Measurements from ENCODE around the gene ASAP2.
"Not testable (repeated sequence)": the region's sequence is repeated elsewhere in the genome, so short reads cannot be mapped to it uniquely, and the experiment has no call there.

ASAP2 gene

DNA sequence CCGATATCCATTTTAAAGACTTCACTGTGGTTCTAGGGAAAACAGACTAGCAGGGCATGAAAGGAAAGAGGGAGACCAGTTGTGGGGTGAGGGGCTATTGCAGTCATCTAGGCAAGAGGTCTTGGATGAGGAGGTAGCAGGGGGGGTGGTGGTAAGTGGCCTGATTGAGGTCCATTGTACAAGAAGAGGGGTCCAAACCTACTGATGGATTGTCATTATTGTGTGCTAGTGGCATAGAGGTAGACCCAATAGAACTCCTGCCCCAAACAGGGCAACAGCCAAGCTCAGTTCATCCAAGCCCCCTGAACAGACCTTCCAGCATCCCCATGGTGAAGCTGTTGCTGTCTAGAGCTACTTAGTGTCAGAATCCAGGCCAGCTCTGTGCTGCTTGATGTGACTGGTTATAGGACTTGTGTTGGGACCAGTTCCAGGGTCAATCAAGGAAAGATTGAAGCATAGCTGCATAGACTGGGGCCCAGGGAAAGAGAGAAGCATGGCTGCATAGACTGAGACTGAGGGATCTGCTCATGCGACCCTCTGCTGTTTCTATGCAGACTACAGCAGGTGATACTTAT, 7.0 kb downstream of the ASAP2 start:
- no peak overlapping the region for H3K4me3 ChIP-seq (ENCODE audit: low read depth, low read length, poor library complexity, severe bottlenecking)
- H3K9me2 ChIP-seq (ENCODE audit: low read depth, low read length): no peaks in the 10 kb centered on the region
- H2AFZ ChIP-seq (ENCODE audit: low read length): no peak overlapping the region
- no peaks in the 10 kb centered on the region for H3K9me3 ChIP-seq (ENCODE audit: low read length)
- no peaks in the 10 kb centered on the region for H3F3A ChIP-seq (ENCODE audit: insufficient read depth, low read length)
- no peak overlapping the region for H3K27ac ChIP-seq (ENCODE audit: low read depth, low read length, poor library complexity, severe bottlenecking)
- TF ChIP-seq, protein P1, sequence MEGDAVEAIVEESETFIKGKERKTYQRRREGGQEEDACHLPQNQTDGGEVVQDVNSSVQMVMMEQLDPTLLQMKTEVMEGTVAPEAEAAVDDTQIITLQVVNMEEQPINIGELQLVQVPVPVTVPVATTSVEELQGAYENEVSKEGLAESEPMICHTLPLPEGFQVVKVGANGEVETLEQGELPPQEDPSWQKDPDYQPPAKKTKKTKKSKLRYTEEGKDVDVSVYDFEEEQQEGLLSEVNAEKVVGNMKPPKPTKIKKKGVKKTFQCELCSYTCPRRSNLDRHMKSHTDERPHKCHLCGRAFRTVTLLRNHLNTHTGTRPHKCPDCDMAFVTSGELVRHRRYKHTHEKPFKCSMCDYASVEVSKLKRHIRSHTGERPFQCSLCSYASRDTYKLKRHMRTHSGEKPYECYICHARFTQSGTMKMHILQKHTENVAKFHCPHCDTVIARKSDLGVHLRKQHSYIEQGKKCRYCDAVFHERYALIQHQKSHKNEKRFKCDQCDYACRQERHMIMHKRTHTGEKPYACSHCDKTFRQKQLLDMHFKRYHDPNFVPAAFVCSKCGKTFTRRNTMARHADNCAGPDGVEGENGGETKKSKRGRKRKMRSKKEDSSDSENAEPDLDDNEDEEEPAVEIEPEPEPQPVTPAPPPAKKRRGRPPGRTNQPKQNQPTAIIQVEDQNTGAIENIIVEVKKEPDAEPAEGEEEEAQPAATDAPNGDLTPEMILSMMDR (IDR thresholded peaks at IDR 0.05; ENCODE audit: low read length): no peak
- no peak for TF ChIP-seq EZH2 (IDR thresholded peaks at IDR 0.05; ENCODE audit: borderline replicate concordance, low read length)
- no peak overlapping the region for H3K4me2 ChIP-seq (ENCODE audit: low read length)
- no peaks in the 10 kb centered on the region for H3K36me3 ChIP-seq (ENCODE audit: insufficient read depth, low read length)
- no peaks in the 10 kb centered on the region for H3K79me2 ChIP-seq (ENCODE audit: insufficient read depth, low read length)
- no peak overlapping the region for H3K9ac ChIP-seq (ENCODE audit: low read length)
- H3K27me3 ChIP-seq (ENCODE audit: insufficient read depth, low read length): no peaks in the 10 kb centered on the region; the same call in 1 of the 2 replicates
- H3K4me1 ChIP-seq (ENCODE audit: insufficient read depth, low read length, severe bottlenecking): no peaks in the 10 kb centered on the region
- H4K20me1 ChIP-seq (ENCODE audit: insufficient read depth, low read length): no peaks in the 10 kb centered on the region

DNA sequence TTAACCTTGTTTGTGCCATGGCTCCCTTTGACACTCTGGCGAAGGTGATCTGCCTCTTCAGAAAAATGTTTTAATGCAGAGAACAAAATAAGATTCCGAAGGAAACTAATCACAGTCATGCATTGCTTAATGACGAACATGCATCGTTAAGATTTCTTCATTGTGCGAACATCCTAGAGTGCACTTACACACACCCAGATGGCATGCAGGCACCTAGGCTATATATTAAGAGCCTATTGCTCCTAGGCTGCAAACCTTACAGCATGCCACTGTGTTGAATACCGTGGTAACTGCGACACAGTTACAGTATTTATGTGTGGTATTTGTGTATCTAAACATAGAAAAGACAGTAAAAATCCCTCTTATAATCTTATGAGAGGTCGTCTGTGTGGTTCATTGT, 8.3 kb downstream of the ASAP2 start:
- Histone ChIP-seq H3K9me3 (ENCODE audit: low read length) (no peaks in the 10 kb centered on the region), H4K20me1 (ENCODE audit: insufficient read depth, low read length) (no peaks in the 10 kb centered on the region), H3K27me3 (ENCODE audit: insufficient read depth, low read length) (no peaks in the 10 kb centered on the region; the same call in 1 of the 2 replicates), H2AFZ (ENCODE audit: low read length) (no peak overlapping the region), H3K4me1 (ENCODE audit: insufficient read depth, low read length, severe bottlenecking) (no peaks in the 10 kb centered on the region), H3F3A (ENCODE audit: insufficient read depth, low read length) (no peaks in the 10 kb centered on the region), H3K9me2 (ENCODE audit: low read depth, low read length) (no peaks in the 10 kb centered on the region), H3K4me2 (ENCODE audit: low read length) (no peak overlapping the region), H3K79me2 (ENCODE audit: insufficient read depth, low read length) (no peaks in the 10 kb centered on the region), H3K9ac (ENCODE audit: low read length) (no peak overlapping the region), H3K36me3 (ENCODE audit: insufficient read depth, low read length) (no peaks in the 10 kb centered on the region), H3K4me3 (ENCODE audit: low read depth, low read length, poor library complexity, severe bottlenecking) (no peak overlapping the region), H3K27ac (ENCODE audit: low read depth, low read length, poor library complexity, severe bottlenecking) (no peak overlapping the region)
- no peak for TF ChIP-seq EZH2 (IDR thresholded peaks at IDR 0.05; ENCODE audit: borderline replicate concordance, low read length)
- TF ChIP-seq, protein P1 (IDR thresholded peaks at IDR 0.05; ENCODE audit: low read length): no peak

- H3K4me3 ChIP-seq (ENCODE audit: low read depth, low read length, poor library complexity, severe bottlenecking): no peak overlapping the region
- no peak overlapping the region for H3K4me2 ChIP-seq (ENCODE audit: low read length)
- no peak overlapping the region for H3K27ac ChIP-seq (ENCODE audit: low read depth, low read length, poor library complexity, severe bottlenecking)
- no peaks in the 10 kb centered on the region for H3K9me3 ChIP-seq (ENCODE audit: low read length)
- H4K20me1 ChIP-seq (ENCODE audit: insufficient read depth, low read length): no peaks in the 10 kb centered on the region
- no peaks in the 10 kb centered on the region for H3F3A ChIP-seq (ENCODE audit: insufficient read depth, low read length)
- H3K79me2 ChIP-seq (ENCODE audit: insufficient read depth, low read length): no peaks in the 10 kb centered on the region
- no peaks in the 10 kb centered on the region for H3K4me1 ChIP-seq (ENCODE audit: insufficient read depth, low read length, severe bottlenecking)
- TF ChIP-seq, protein P1 (IDR thresholded peaks at IDR 0.05; ENCODE audit: low read length): no peak
- no peak for TF ChIP-seq EZH2 (IDR thresholded peaks at IDR 0.05; ENCODE audit: borderline replicate concordance, low read length)
- no peaks in the 10 kb centered on the region for H3K36me3 ChIP-seq (ENCODE audit: insufficient read depth, low read length)
- no peaks in the 10 kb centered on the region for H3K9me2 ChIP-seq (ENCODE audit: low read depth, low read length)
- no peak overlapping the region for H3K9ac ChIP-seq (ENCODE audit: low read length)
- H2AFZ ChIP-seq (ENCODE audit: low read length): no peak overlapping the region
- H3K27me3 ChIP-seq (ENCODE audit: insufficient read depth, low read length): no peaks in the 10 kb centered on the region; the same call in 1 of the 2 replicates
Measured at GRCh38 chr2:9215680-9216079, 9.1 kb downstream of the ASAP2 start.

- H3K27me3 ChIP-seq (ENCODE audit: insufficient read depth, low read length); H3K4me2 ChIP-seq (ENCODE audit: low read length); H2AFZ ChIP-seq (ENCODE audit: low read length); H3K79me2 ChIP-seq (ENCODE audit: insufficient read depth, low read length); H3K4me1 ChIP-seq (ENCODE audit: insufficient read depth, low read length, severe bottlenecking); H3K9ac ChIP-seq (ENCODE audit: low read length); H3K9me3 ChIP-seq (ENCODE audit: low read length); H3K27ac ChIP-seq (ENCODE audit: low read depth, low read length, poor library complexity, severe bottlenecking); H3K36me3 ChIP-seq (ENCODE audit: insufficient read depth, low read length); H4K20me1 ChIP-seq (ENCODE audit: insufficient read depth, low read length); H3K9me2 ChIP-seq (ENCODE audit: low read depth, low read length); H3K4me3 ChIP-seq (ENCODE audit: low read depth, low read length, poor library complexity, severe bottlenecking); H3F3A ChIP-seq (ENCODE audit: insufficient read depth, low read length): not testable (repeated sequence)
Measured at GRCh38 chr2:9216143-9216542, 9.5 kb downstream of the ASAP2 start.
